SK-N-DZ (cell line): ENCODE data around the gene ARHGEF33.

Experiments used
- DNase-seq: peaks from one replicate; pipeline ENCODE4 v3.0.0-alpha.2; 2015; ENCODE audit warnings: low spot score
- small RNA-seq, 2 experiments: library from RNA; depleted of rRNA; stranded (forward); fragments of <200 nt; gene quantifications; one replicate each; pipeline ENCODE3, GENCODE V24; 2014

Gene ARHGEF33

GRCh38 chr2:39015424-39015823, 125.7 kb downstream of the ARHGEF33 start:
- DNase-seq: no peak

GRCh38 chr2:39017334-39017733, 127.7 kb downstream of the ARHGEF33 start:
- DNase-seq: no peak

- DNase-seq: no peak
These were observed 129.0 kb downstream of the ARHGEF33 start for GRCh38 chr2:39018638-39019037.

GRCh38 chr2:39020383-39020782, 130.7 kb downstream of the ARHGEF33 start:
- no peak for DNase-seq

GRCh38 chr2:39022642-39023235, 133.1 kb downstream of the ARHGEF33 start:
- DNase-seq: no peak

- DNase-seq: no peak
These were observed 134.0 kb downstream of the ARHGEF33 start for GRCh38 chr2:39023649-39024048.

- no peak for DNase-seq
These were observed 135.2 kb downstream of the ARHGEF33 start for GRCh38 chr2:39024833-39025232.

Small RNA genes lying within 50 kb of the gene (small RNA-seq; reads per million reads assigned to genes)
- gene RN7SL96P: 0 reads per million in 2 experiments
- 0 reads per million in 2 experiments for gene RNU6-851P
